Measurements from ENCODE around the gene ESD.
"Not testable (repeated sequence)": the region's sequence is repeated elsewhere in the genome, so short reads cannot be mapped to it uniquely, and the experiment has no call there.

ESD gene

GRCh38 chr13:46782691-46783090 lies 14.3 kb downstream of the ESD start:
- H3K9me3 ChIP-seq (ENCODE audit: control insufficient read depth, low read depth, low read length) = no peaks in the 10 kb centered on the region
- H3K36me3 ChIP-seq (ENCODE audit: control insufficient read depth, low read depth, low read length) = peaks cover 61% of the 10 kb centered on the region
- no peak overlapping the region for H3K9ac ChIP-seq (ENCODE audit: low read length)
- H3K4me3 ChIP-seq (ENCODE audit: low read length) = no peak overlapping the region
- no peaks in the 10 kb centered on the region for H3K27me3 ChIP-seq (ENCODE audit: control insufficient read depth, insufficient read depth, low read length)
- no peaks in the 10 kb centered on the region for H3K4me1 ChIP-seq (ENCODE audit: control insufficient read depth, low read depth, low read length)
- no peak overlapping the region for H3K27ac ChIP-seq (ENCODE audit: low read length)

- H3K36me3 ChIP-seq (ENCODE audit: control insufficient read depth, low read depth, low read length) = peaks cover 59% of the 10 kb centered on the region
- no peaks in the 10 kb centered on the region for H3K4me1 ChIP-seq (ENCODE audit: control insufficient read depth, low read depth, low read length)
- H3K4me3 ChIP-seq (ENCODE audit: low read length) = no peak overlapping the region
These were observed 14.9 kb downstream of the ESD start for GRCh38 chr13:46782066-46782465.

GRCh38 chr13:46778890-46779289 lies 18.1 kb downstream of the ESD start:
- peaks cover 66% of the 10 kb centered on the region for H3K36me3 ChIP-seq (ENCODE audit: control insufficient read depth, low read depth, low read length)

More at GRCh38 chr13:46782066-46782465, 14.9 kb downstream of the ESD start:
- no peak overlapping the region for H3K27ac ChIP-seq (ENCODE audit: low read length)
- no peaks in the 10 kb centered on the region for H3K27me3 ChIP-seq (ENCODE audit: control insufficient read depth, insufficient read depth, low read length)
- H3K9me3 ChIP-seq (ENCODE audit: control insufficient read depth, low read depth, low read length) = no peaks in the 10 kb centered on the region
- no peak overlapping the region for H3K9ac ChIP-seq (ENCODE audit: low read length)

GRCh38 chr13:46778095-46778494 lies 18.9 kb downstream of the ESD start:
- H3K36me3 ChIP-seq (ENCODE audit: control insufficient read depth, low read depth, low read length) = peaks cover 70% of the 10 kb centered on the region
- H3K4me3 ChIP-seq (ENCODE audit: low read length) = no peak overlapping the region
- no peaks in the 10 kb centered on the region for H3K4me1 ChIP-seq (ENCODE audit: control insufficient read depth, low read depth, low read length)
- H3K27ac ChIP-seq (ENCODE audit: low read length) = no peak overlapping the region
- no peaks in the 10 kb centered on the region for H3K27me3 ChIP-seq (ENCODE audit: control insufficient read depth, insufficient read depth, low read length)
- no peak overlapping the region for H3K9ac ChIP-seq (ENCODE audit: low read length)
- H3K9me3 ChIP-seq (ENCODE audit: control insufficient read depth, low read depth, low read length) = no peaks in the 10 kb centered on the region

More at GRCh38 chr13:46778890-46779289, 18.1 kb downstream of the ESD start:
- no peaks in the 10 kb centered on the region for H3K9me3 ChIP-seq (ENCODE audit: control insufficient read depth, low read depth, low read length)
- no peak overlapping the region for H3K4me3 ChIP-seq (ENCODE audit: low read length)
- H3K27me3 ChIP-seq (ENCODE audit: control insufficient read depth, insufficient read depth, low read length) = no peaks in the 10 kb centered on the region
- H3K27ac ChIP-seq (ENCODE audit: low read length) = no peak overlapping the region
- H3K9ac ChIP-seq (ENCODE audit: low read length) = no peak overlapping the region
- H3K4me1 ChIP-seq (ENCODE audit: control insufficient read depth, low read depth, low read length) = no peaks in the 10 kb centered on the region

- no peak overlapping the region for H3K9ac ChIP-seq (ENCODE audit: low read length)
- H3K9me3 ChIP-seq (ENCODE audit: control insufficient read depth, low read depth, low read length) = no peaks in the 10 kb centered on the region
- no peaks in the 10 kb centered on the region for H3K4me1 ChIP-seq (ENCODE audit: control insufficient read depth, low read depth, low read length)
- no peak overlapping the region for H3K27ac ChIP-seq (ENCODE audit: low read length)
- no peak overlapping the region for H3K4me3 ChIP-seq (ENCODE audit: low read length)
- H3K27me3 ChIP-seq (ENCODE audit: control insufficient read depth, insufficient read depth, low read length) = no peaks in the 10 kb centered on the region
- peaks cover 62% of the 10 kb centered on the region for H3K36me3 ChIP-seq (ENCODE audit: control insufficient read depth, low read depth, low read length)
These were observed 21.4 kb downstream of the ESD start for GRCh38 chr13:46775385-46776107.

- Histone ChIP-seq H3K27ac (ENCODE audit: low read length) (no peak overlapping the region), H3K27me3 (ENCODE audit: control insufficient read depth, insufficient read depth, low read length) (no peaks in the 10 kb centered on the region), H3K4me3 (ENCODE audit: low read length) (no peak overlapping the region), H3K9ac (ENCODE audit: low read length) (no peak overlapping the region), H3K36me3 (ENCODE audit: control insufficient read depth, low read depth, low read length) (peaks cover 47% of the 10 kb centered on the region), H3K4me1 (ENCODE audit: control insufficient read depth, low read depth, low read length) (no peaks in the 10 kb centered on the region), H3K9me3 (ENCODE audit: control insufficient read depth, low read depth, low read length) (no peaks in the 10 kb centered on the region)
These were observed 23.4 kb downstream of the ESD start for GRCh38 chr13:46773541-46773940.

- H3K27ac ChIP-seq (ENCODE audit: low read length) = no peak overlapping the region
- peaks cover 40% of the 10 kb centered on the region for H3K36me3 ChIP-seq (ENCODE audit: control insufficient read depth, low read depth, low read length)
- no peaks in the 10 kb centered on the region for H3K27me3 ChIP-seq (ENCODE audit: control insufficient read depth, insufficient read depth, low read length)
- no peak overlapping the region for H3K9ac ChIP-seq (ENCODE audit: low read length)
- H3K9me3 ChIP-seq (ENCODE audit: control insufficient read depth, low read depth, low read length) = no peaks in the 10 kb centered on the region
- no peaks in the 10 kb centered on the region for H3K4me1 ChIP-seq (ENCODE audit: control insufficient read depth, low read depth, low read length)
- H3K4me3 ChIP-seq (ENCODE audit: low read length) = no peak overlapping the region
These were observed 25.3 kb downstream of the ESD start for GRCh38 chr13:46771693-46772092.

- H3K4me3 ChIP-seq (ENCODE audit: low read length); H3K9me3 ChIP-seq (ENCODE audit: control insufficient read depth, low read depth, low read length); H3K27ac ChIP-seq (ENCODE audit: low read length); H3K4me1 ChIP-seq (ENCODE audit: control insufficient read depth, low read depth, low read length); H3K9ac ChIP-seq (ENCODE audit: low read length); H3K27me3 ChIP-seq (ENCODE audit: control insufficient read depth, insufficient read depth, low read length): not testable (repeated sequence)
- H3K36me3 ChIP-seq (ENCODE audit: control insufficient read depth, low read depth, low read length) = peaks cover 27% of the 10 kb centered on the region
These were observed 27.0 kb downstream of the ESD start for GRCh38 chr13:46769925-46770324.

- Histone ChIP-seq H3K4me1 (ENCODE audit: control insufficient read depth, low read depth, low read length) (peaks cover 2% of the 10 kb centered on the region), H3K36me3 (ENCODE audit: control insufficient read depth, low read depth, low read length) (no peaks in the 10 kb centered on the region), H3K9me3 (ENCODE audit: control insufficient read depth, low read depth, low read length) (no peaks in the 10 kb centered on the region), H3K27me3 (ENCODE audit: control insufficient read depth, insufficient read depth, low read length) (no peaks in the 10 kb centered on the region), H3K9ac (ENCODE audit: low read length) (no peak overlapping the region), H3K4me3 (ENCODE audit: low read length) (no peak overlapping the region), H3K27ac (ENCODE audit: low read length) (no peak overlapping the region)
These were observed 35.1 kb downstream of the ESD start for GRCh38 chr13:46761866-46762265.

- H3K9ac ChIP-seq (ENCODE audit: low read length) = no peak overlapping the region
- H3K9me3 ChIP-seq (ENCODE audit: control insufficient read depth, low read depth, low read length) = no peaks in the 10 kb centered on the region
- no peaks in the 10 kb centered on the region for H3K36me3 ChIP-seq (ENCODE audit: control insufficient read depth, low read depth, low read length)
- no peak overlapping the region for H3K27ac ChIP-seq (ENCODE audit: low read length)
- peaks cover 5% of the 10 kb centered on the region for H3K4me1 ChIP-seq (ENCODE audit: control insufficient read depth, low read depth, low read length)
- no peaks in the 10 kb centered on the region for H3K27me3 ChIP-seq (ENCODE audit: control insufficient read depth, insufficient read depth, low read length)
- H3K4me3 ChIP-seq (ENCODE audit: low read length) = no peak overlapping the region
These were observed 35.8 kb downstream of the ESD start for GRCh38 chr13:46761174-46761573.

- Histone ChIP-seq H3K4me3 (ENCODE audit: low read length) (no peak overlapping the region), H3K9ac (ENCODE audit: low read length) (no peak overlapping the region), H3K27me3 (ENCODE audit: control insufficient read depth, insufficient read depth, low read length) (no peaks in the 10 kb centered on the region), H3K9me3 (ENCODE audit: control insufficient read depth, low read depth, low read length) (no peaks in the 10 kb centered on the region), H3K36me3 (ENCODE audit: control insufficient read depth, low read depth, low read length) (no peaks in the 10 kb centered on the region), H3K27ac (ENCODE audit: low read length) (no peak overlapping the region), H3K4me1 (ENCODE audit: control insufficient read depth, low read depth, low read length) (peaks cover 5% of the 10 kb centered on the region)
These were observed 37.1 kb downstream of the ESD start for GRCh38 chr13:46759846-46760245.

GRCh38 chr13:46757640-46758039 lies 39.3 kb downstream of the ESD start:
- Histone ChIP-seq H3K9me3 (ENCODE audit: control insufficient read depth, low read depth, low read length) (no peaks in the 10 kb centered on the region), H3K36me3 (ENCODE audit: control insufficient read depth, low read depth, low read length) (no peaks in the 10 kb centered on the region), H3K27me3 (ENCODE audit: control insufficient read depth, insufficient read depth, low read length) (no peaks in the 10 kb centered on the region), H3K9ac (ENCODE audit: low read length) (no peak overlapping the region), H3K4me3 (ENCODE audit: low read length) (no peak overlapping the region), H3K27ac (ENCODE audit: low read length) (no peak overlapping the region), H3K4me1 (ENCODE audit: control insufficient read depth, low read depth, low read length) (peaks cover 5% of the 10 kb centered on the region)
